GM19193 (cell line): ENCODE measurements around the gene HAPLN3.

Experiments used
- POLR2A ChIP-seq: IDR thresholded peaks from 4 replicates; pipeline ENCODE4 v1.6.1; 2011; ENCODE audit not compliant: insufficient read depth, insufficient read length; ENCODE audit errors: extremely low read depth

HAPLN3 gene

GRCh38 chr15:88877906-88878305 lies 17.4 kb downstream of the HAPLN3 start:
- no peak for TF ChIP-seq POLR2A

GRCh38 chr15:88877415-88877814 lies 17.9 kb downstream of the HAPLN3 start:
- no peak for TF ChIP-seq POLR2A

DNA sequence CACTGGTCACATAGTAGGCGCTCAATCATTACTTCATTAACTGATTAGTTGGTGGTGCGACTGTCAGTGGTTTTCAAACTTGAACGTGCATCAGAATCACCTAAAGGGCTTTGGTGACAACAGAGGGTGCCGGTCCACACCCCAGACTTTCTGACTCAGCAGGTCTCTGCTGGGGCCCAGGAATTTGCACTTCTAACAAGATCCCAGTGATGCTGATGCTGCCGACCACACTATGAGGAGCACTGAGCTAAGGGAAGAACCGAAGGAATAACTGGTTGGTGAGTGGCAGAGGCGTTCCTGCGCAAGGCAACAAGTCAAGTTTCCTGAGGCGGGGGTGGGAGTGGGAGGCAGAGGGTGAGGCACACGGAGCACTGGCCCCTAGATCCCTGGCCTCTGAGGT lies 18.8 kb downstream of the HAPLN3 start:
- no peak for TF ChIP-seq POLR2A

DNA sequence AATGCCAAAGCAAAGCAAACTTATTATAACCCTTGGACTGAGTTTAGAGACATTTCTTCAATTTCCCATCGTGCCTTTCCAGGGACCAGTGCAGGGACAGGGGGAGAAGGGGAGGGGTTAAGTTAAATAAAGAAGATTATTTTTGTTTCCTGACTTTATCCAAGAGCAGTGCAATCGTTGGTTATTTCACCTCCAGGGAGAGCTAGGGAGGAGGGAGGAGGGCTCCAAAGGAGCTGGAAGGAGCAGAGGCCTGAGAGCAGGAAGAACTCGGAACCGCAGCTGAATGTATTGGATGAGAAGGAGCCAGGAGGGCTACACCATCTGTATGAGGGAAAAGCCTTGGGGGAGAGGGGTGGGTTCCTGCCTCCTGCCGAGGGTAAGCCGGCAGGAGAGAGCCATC lies 20.7 kb downstream of the HAPLN3 start:
- TF ChIP-seq POLR2A, result no peak

GRCh38 chr15:88874275-88874674 lies 21.1 kb downstream of the HAPLN3 start:
- no peak for TF ChIP-seq POLR2A

DNA sequence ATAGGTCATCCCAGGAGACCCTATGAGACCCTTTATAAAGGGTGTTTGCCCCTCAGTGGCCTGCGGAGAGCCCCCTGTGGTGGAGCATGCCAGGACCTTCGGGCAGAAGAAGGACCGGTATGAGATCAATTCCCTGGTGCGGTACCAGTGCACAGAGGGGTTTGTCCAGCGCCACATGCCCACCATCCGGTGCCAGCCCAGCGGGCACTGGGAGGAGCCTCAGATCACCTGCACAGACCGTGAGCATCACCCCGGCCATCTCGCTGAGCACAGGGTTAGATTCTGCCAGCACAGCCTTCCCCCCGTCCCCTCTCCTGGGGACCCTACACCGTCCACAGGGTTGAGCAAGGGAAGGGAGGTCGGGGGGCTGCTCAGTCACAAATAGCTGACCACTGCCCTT lies 21.6 kb downstream of the HAPLN3 start:
- TF ChIP-seq POLR2A, result no peak

DNA sequence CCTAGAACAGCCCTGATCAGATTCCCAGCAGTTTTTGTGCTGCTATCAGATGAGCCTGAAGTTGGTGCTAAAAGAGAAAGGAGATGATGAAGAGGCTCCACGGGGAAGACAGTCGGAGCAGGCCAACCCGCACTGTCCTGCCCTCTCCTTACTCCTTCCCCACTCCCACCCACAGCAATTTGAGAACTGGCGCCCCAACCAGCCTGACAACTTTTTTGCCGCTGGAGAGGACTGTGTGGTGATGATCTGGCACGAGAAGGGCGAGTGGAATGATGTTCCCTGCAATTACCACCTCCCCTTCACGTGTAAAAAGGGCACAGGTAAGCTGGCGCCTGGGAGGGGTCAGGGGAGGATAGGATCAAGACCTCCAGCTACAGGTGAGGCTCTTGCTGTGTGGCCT lies 22.6 kb downstream of the HAPLN3 start:
- TF ChIP-seq POLR2A, result no peak

GRCh38 chr15:88872106-88872505 lies 23.2 kb downstream of the HAPLN3 start:
- TF ChIP-seq POLR2A, result no peak

DNA sequence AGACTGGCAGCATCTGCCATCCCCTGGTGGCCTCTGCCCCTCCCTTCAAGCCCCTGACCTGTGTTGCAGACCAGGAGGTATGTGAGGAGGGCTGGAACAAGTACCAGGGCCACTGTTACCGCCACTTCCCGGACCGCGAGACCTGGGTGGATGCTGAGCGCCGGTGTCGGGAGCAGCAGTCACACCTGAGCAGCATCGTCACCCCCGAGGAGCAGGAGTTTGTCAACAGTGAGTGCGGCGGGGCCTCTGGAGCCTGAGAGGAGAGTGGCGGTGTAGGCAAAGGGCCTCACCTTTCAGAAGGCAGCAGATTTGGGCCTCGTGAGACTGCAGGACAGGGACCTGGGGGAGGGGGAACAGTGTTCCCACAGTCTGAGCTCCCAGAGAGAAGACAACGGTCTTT lies 24.0 kb downstream of the HAPLN3 start:
- no peak for TF ChIP-seq POLR2A

- TF ChIP-seq POLR2A, result no peak
Measured at GRCh38 chr15:88866295-88866881, 29.0 kb downstream of the HAPLN3 start.

GRCh38 chr15:88865498-88866099 lies 29.7 kb downstream of the HAPLN3 start:
- no peak for TF ChIP-seq POLR2A

GRCh38 chr15:88864861-88865497 lies 30.4 kb downstream of the HAPLN3 start:
- no peak for TF ChIP-seq POLR2A

GRCh38 chr15:88863412-88863811 lies 31.9 kb downstream of the HAPLN3 start:
- TF ChIP-seq POLR2A, result no peak

GRCh38 chr15:88860212-88860611 lies 35.1 kb downstream of the HAPLN3 start:
- TF ChIP-seq POLR2A, result no peak

DNA sequence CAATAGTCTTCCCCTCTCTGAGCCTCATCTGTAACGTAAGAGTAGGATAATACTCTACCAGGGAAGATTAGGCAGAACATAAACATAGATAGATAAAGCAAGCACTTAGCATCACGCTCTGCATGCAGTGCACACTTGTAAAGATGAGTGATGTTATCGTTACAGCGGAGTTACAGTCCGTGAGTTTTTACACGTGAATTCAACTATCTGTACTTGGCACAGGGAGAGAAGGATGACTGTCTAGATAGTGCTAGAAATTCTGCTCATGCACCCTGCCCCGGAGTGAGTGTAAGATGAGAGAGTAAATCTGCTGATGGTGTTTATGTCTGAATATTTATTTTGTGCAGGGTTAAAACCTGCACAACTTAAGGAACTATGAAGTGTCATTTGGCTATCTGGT lies 35.8 kb downstream of the HAPLN3 start:
- no peak for TF ChIP-seq POLR2A

GRCh38 chr15:88858934-88859333 lies 36.4 kb downstream of the HAPLN3 start:
- no peak for TF ChIP-seq POLR2A
